NCI-H2029 (cell line): ENCODE data around the gene GALNT2.

ENCODE experiments used
- DNase-seq: peaks from one replicate; lab custom pipeline; 2025; lab: John Stamatoyannopoulos, UW

GALNT2 gene

GRCh38 chr1:230262867-230263567 lies 196.0 kb downstream of the GALNT2 start:
- no peak for DNase-seq

- no peak for DNase-seq
These were observed 196.6 kb downstream of the GALNT2 start for GRCh38 chr1:230263568-230264195.

GRCh38 chr1:230264342-230264741 lies 197.3 kb downstream of the GALNT2 start:
- no peak for DNase-seq

- DNase-seq: no peak
These were observed 198.4 kb downstream of the GALNT2 start for GRCh38 chr1:230265200-230266115.

DNA sequence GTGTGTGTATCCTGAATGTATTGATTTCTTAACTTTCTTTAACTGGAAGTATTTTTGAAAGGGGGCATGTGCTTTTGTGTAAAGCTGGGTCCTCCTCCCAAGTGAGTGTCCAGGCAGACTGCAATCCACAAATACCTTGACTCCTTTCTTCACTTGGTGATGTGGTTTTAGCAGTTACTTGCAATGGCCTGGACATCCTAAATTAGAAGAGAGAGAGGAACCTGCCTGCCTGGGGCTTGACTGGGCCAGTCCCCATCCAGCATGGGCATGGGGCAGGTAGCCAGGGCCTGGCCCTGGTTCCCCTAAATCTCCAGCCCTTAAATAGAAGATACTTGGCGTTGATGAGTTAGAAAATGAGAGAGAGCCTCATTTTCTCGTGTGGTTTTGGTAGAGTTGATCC lies 199.4 kb downstream of the GALNT2 start:
- DNase-seq: no peak

- DNase-seq: no peak
These were observed 200.5 kb downstream of the GALNT2 start for GRCh38 chr1:230267338-230268065.

GRCh38 chr1:230268371-230269170 lies 201.5 kb downstream of the GALNT2 start:
- peak; percentile 50 for DNase-seq

- no peak for DNase-seq
These were observed 203.1 kb downstream of the GALNT2 start for GRCh38 chr1:230270185-230270558.

DNA sequence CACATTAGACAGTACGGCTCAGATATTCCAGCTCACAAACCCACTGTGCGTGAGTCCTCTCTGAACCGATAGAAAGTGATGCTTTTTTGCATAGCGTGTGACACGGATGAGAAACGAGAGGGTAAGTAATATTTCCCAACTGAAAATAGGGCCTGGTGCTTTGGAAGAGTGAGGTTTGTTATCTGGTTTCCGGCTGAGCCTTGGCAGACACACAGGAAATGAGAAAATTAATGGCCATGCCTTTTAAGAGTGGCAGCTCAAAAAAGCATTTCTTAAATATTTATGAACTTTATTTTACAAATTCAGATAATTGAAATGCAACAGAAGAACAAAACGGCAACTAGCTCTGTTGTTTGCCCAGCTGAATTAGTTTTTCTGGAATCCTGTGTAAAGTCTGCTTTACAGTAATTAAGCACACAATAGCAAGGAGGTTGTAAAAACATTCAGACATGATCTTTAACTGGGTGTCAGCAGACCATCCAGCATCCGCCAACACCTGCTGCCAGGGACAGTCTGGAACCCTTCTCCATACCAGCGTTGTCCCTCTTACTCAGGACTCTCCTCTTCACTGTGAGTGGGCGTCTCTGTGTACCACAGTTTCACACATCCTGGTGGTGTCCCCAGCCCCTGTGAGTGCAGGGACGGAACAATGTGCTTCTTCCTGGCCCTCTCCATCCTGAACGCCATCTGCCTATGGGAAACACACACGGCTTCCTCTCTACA lies 203.7 kb downstream of the GALNT2 start:
- DNase-seq: peak; percentile 48

- no peak for DNase-seq
These were observed 204.4 kb downstream of the GALNT2 start for GRCh38 chr1:230271300-230272035.

GRCh38 chr1:230272557-230272956 lies 205.5 kb downstream of the GALNT2 start:
- DNase-seq: no peak

GRCh38 chr1:230273141-230273710 lies 206.2 kb downstream of the GALNT2 start:
- no peak for DNase-seq

DNA sequence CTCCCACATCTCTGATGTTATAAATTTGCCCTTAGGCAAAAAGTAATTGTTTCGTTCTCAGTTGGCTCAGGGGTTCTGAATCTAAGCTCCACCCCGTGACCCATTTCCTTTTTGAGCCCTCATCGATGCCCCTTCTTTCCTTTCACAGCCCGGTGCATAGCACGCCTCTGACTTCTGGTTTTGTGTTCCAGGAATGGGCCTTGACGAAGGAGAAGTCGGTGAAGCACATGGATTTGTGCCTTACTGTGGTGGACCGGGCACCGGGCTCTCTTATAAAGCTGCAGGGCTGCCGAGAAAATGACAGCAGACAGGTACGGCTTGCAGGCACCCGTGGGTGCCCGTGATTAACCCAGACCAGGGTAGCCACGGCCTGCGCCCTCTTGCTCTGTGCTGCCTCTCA lies 207.2 kb downstream of the GALNT2 start:
- DNase-seq: no peak

DNA sequence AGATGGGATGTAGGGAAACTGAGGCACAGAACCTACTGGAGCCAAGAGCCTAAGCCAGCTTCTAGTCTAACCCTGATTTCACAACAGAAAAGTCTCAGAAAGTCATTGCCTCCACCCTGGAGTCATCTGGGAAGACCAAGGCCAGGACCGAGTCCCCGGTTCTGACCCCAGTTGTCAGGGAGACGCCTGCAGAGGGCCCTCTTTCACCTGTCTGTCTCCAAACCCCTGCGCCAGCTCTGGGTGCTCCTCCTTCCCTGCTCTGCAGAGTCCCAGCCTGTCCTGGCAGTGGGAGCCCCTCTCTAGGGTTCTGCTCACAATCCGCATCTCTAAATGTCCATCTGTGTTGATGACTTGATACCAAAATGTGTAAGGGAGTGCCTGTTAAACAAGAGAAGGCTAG lies 209.4 kb downstream of the GALNT2 start:
- DNase-seq: no peak

GRCh38 chr1:230277201-230278025 lies 210.4 kb downstream of the GALNT2 start:
- DNase-seq: peak; percentile 71

GRCh38 chr1:230278376-230278775 lies 211.3 kb downstream of the GALNT2 start:
- DNase-seq: no peak

DNA sequence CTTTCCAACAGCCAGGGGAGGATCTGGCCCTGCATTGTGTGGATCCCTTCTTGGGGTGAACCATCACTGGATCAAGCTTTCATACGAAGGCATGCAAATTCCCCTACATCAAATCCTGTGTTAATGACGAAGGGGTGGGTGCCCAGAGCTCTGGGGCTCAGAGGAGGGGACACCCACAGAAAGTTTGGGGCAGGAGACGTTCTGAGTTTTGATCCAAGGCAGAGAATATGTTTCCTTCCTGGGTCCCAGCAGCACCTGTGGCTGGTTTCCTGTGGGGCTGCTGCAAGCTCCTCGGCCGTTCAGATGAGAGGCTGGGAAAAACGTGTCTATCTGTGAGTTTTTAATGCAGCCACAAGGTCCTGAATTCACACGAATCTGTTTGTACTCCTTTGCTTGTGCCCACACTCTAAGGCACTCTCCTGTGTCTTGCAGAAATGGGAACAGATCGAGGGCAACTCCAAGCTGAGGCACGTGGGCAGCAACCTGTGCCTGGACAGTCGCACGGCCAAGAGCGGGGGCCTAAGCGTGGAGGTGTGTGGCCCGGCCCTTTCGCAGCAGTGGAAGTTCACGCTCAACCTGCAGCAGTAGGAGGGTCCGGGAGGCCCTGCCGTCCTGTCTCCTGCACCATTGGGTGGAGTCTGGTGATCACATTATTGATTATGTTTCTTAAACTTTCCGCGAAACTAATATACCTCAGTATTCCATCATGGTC lies 212.0 kb downstream of the GALNT2 start:
- no peak for DNase-seq

DNA sequence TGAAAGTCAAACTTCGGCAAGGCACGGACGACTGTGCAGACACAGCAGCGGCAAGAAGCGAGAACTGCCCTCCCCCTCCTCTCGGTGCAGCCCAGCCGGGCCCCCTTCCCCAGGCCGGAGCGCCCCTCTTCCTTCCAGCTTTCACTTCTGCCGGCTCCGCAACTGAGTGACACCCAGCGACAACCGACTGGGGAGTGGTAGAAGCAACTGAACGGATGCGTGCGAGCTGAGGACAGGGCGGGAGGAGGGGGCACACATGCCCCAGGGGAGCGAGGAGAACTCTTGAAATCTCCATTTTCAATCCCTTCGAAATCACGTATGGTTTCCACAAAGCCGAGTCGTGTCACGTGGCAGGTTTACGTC lies 212.5 kb downstream of the GALNT2 start:
- DNase-seq: no peak
